OCI-LY1 (cell line): ENCODE results near the gene TRPM3.

Source experiments
- H2AFZ ChIP-seq: fragments of 200-600 bp; sonication (generic), shearing (Covaris generic); 2 replicates; pipeline ENCODE4 v1.6.0; 2014; ENCODE audit warnings: antibody characterized with exemption, mild to moderate bottlenecking, low read length
- H3F3A ChIP-seq: fragments of 200-600 bp; sonication (generic), shearing (Covaris generic); 2 replicates; pipeline ENCODE4 v1.6.0; 2014; ENCODE audit warnings: mild to moderate bottlenecking, antibody characterized with exemption, low read length, moderate library complexity; ENCODE audit not compliant: insufficient read depth
- H3K27ac ChIP-seq: fragments of 200-600 bp; sonication (generic); 2 replicates; pipeline ENCODE4 v1.5.1; 2014; ENCODE audit warnings: low read length, mixed run types, mild to moderate bottlenecking, low read depth; ENCODE audit not compliant: poor library complexity, severe bottlenecking
- H3K27me3 ChIP-seq: fragments of 200-600 bp; sonication (generic); 2 replicates; pipeline ENCODE4 v1.6.0; 2014; ENCODE audit warnings: antibody characterized with exemption, mild to moderate bottlenecking, low read length, moderate library complexity; ENCODE audit not compliant: insufficient read depth
- H3K36me3 ChIP-seq: fragments of 200-600 bp; sonication (generic); 2 replicates; pipeline ENCODE4 v1.6.1; 2014; ENCODE audit warnings: mild to moderate bottlenecking, antibody characterized with exemption, low read length, moderate library complexity, mixed read lengths; ENCODE audit not compliant: insufficient read depth
- H3K4me1 ChIP-seq: fragments of 200-600 bp; sonication (generic); 2 replicates; pipeline ENCODE4 v1.5.1; 2014; ENCODE audit warnings: mild to moderate bottlenecking, low read length, moderate library complexity; ENCODE audit not compliant: insufficient read depth, severe bottlenecking
- H3K4me2 ChIP-seq: fragments of 200-600 bp; sonication (generic), shearing (Covaris generic); 2 replicates; pipeline ENCODE4 v1.6.1; 2014; ENCODE audit warnings: low read length
- H3K4me3 ChIP-seq: fragments of 200-600 bp; sonication (generic); 2 replicates; pipeline ENCODE4 v1.5.1; 2014; ENCODE audit warnings: low read length, low read depth, mild to moderate bottlenecking, mixed read lengths; ENCODE audit not compliant: poor library complexity, severe bottlenecking
- H3K79me2 ChIP-seq: fragments of 200-600 bp; shearing (Covaris generic); 2 replicates; pipeline ENCODE4 v1.6.1; 2016; ENCODE audit warnings: mixed run types, low read length, mixed read lengths; ENCODE audit not compliant: insufficient read depth
- H3K9ac ChIP-seq: fragments of 200-600 bp; sonication (generic), shearing (Covaris generic); 2 replicates; pipeline ENCODE4 v1.6.1; 2014; ENCODE audit warnings: mild to moderate bottlenecking, low read length, mixed read lengths
- H3K9me2 ChIP-seq: fragments of 200-600 bp; sonication (generic), shearing (Covaris generic); 2 replicates; pipeline ENCODE4 v1.6.1; 2014; ENCODE audit warnings: low read depth, mild to moderate bottlenecking, low read length, mixed read lengths
- H3K9me3 ChIP-seq: fragments of 200-600 bp; shearing (Covaris generic); 2 replicates; pipeline ENCODE4 v1.6.1; 2014; ENCODE audit warnings: low read length, mixed read lengths
- H4K20me1 ChIP-seq: fragments of 200-600 bp; sonication (generic), shearing (Covaris generic); 2 replicates; pipeline ENCODE4 v1.6.0; 2016; ENCODE audit warnings: mild to moderate bottlenecking, low read length; ENCODE audit not compliant: insufficient read depth
- EZH2 ChIP-seq: fragments of 200-600 bp; sonication (generic), shearing (Covaris generic); IDR thresholded peaks from 2 replicates; pipeline ENCODE4 v1.8.0; 2017; ENCODE audit warnings: borderline replicate concordance, mixed run types, mild to moderate bottlenecking, antibody characterized with exemption, low read length, moderate library complexity, mixed read lengths
- TF ChIP-seq, protein P1 (sequence below): fragments of 200-600 bp; sonication (generic), shearing (Covaris generic); IDR thresholded peaks from 2 replicates; pipeline ENCODE4 v1.5.1; 2017; ENCODE audit warnings: mild to moderate bottlenecking, antibody characterized with exemption, low read length, moderate library complexity, mixed read lengths

Gene TRPM3

DNA sequence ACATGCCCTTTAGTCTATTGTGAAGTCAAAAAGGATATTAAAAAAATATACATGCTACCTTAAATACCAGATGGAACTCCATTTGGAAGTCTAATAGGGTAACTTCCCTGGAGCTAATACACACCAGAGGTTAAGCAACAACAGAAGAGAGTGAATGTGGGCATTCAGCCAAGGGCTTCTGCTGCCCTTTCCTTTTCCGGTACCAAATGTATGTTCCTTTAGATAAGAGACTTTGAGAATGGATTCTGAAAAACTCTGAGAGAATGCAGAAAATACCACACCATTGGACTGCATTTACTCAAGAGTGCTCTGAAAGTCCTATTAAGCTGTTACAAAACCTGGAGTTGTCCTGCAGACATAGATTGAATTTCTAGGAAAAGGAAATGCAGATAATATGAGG, 23.8 kb upstream of the TRPM3 start:
- no peak overlapping the region for H2AFZ ChIP-seq
- no peaks in the 10 kb centered on the region for H3K79me2 ChIP-seq
- no peaks in the 10 kb centered on the region for H3K9me2 ChIP-seq
- TF ChIP-seq EZH2 = no peak
- TF ChIP-seq, protein P1, sequence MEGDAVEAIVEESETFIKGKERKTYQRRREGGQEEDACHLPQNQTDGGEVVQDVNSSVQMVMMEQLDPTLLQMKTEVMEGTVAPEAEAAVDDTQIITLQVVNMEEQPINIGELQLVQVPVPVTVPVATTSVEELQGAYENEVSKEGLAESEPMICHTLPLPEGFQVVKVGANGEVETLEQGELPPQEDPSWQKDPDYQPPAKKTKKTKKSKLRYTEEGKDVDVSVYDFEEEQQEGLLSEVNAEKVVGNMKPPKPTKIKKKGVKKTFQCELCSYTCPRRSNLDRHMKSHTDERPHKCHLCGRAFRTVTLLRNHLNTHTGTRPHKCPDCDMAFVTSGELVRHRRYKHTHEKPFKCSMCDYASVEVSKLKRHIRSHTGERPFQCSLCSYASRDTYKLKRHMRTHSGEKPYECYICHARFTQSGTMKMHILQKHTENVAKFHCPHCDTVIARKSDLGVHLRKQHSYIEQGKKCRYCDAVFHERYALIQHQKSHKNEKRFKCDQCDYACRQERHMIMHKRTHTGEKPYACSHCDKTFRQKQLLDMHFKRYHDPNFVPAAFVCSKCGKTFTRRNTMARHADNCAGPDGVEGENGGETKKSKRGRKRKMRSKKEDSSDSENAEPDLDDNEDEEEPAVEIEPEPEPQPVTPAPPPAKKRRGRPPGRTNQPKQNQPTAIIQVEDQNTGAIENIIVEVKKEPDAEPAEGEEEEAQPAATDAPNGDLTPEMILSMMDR = no peak
- H3K36me3 ChIP-seq = no peaks in the 10 kb centered on the region
- no peak overlapping the region for H3K4me3 ChIP-seq
- no peak overlapping the region for H3K27ac ChIP-seq
- no peaks in the 10 kb centered on the region for H3K27me3 ChIP-seq
- H3K4me1 ChIP-seq = no peaks in the 10 kb centered on the region
- no peaks in the 10 kb centered on the region for H3F3A ChIP-seq
- no peaks in the 10 kb centered on the region for H3K9me3 ChIP-seq
- H4K20me1 ChIP-seq = no peaks in the 10 kb centered on the region
- H3K9ac ChIP-seq = no peak overlapping the region
- H3K4me2 ChIP-seq = no peak overlapping the region

DNA sequence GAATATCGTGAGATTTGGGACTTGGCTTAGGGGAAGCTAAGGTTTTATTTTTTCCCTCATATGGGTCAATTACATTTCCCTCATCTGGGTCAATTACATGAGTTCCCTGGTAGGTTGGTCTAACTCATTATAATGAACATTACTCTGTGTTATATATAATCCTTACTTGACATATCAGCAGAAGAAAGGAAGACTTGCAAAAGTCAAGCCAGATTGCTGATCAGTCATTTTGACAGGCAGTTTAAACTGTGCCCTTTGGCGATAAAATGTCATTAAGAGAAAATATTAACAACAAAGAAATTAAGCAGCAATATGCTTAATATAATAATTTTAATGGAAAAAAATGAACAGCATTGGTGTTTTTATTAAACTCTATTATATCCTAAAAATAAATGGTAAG, 23.1 kb upstream of the TRPM3 start:
- no peak overlapping the region for H2AFZ ChIP-seq
- no peaks in the 10 kb centered on the region for H3K36me3 ChIP-seq

DNA sequence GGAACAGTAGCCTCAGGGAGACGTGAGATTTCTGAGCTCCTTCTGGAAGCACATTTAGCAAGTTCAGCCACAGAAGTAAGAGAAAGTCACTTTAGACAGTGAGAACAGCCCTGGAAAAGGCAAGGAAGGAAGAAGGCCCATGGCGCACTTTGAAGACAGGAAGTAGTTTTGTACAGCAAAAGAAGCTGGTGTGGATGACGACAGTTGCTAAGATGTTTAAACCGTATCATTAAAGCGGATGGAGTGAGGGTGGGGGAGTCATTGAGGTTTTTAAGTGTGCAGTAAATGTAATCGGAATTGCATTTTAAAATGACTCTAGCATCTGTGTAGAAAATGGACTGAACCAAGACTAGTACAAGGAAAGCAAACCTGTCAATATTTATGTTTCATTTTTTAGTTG, 15.3 kb upstream of the TRPM3 start:
- Histone ChIP-seq H3K9me3 (no peaks in the 10 kb centered on the region), H3K4me1 (no peaks in the 10 kb centered on the region), H2AFZ (no peak overlapping the region), H3K9me2 (no peaks in the 10 kb centered on the region), H3K9ac (no peak overlapping the region), H3K4me3 (no peak overlapping the region), H3K4me2 (no peak overlapping the region), H3K36me3 (no peaks in the 10 kb centered on the region), H4K20me1 (no peaks in the 10 kb centered on the region), H3K27ac (no peak overlapping the region), H3F3A (no peaks in the 10 kb centered on the region), H3K27me3 (no peaks in the 10 kb centered on the region), H3K79me2 (no peaks in the 10 kb centered on the region)
- no peak for TF ChIP-seq EZH2
- TF ChIP-seq, protein P1 = no peak

More for the DNA sequence above, 23.1 kb upstream of the TRPM3 start:
- Histone ChIP-seq H3K4me1 (no peaks in the 10 kb centered on the region), H3K9ac (no peak overlapping the region), H4K20me1 (no peaks in the 10 kb centered on the region), H3K4me2 (no peak overlapping the region), H3K27me3 (no peaks in the 10 kb centered on the region), H3K79me2 (no peaks in the 10 kb centered on the region), H3K9me2 (no peaks in the 10 kb centered on the region), H3K27ac (no peak overlapping the region), H3K9me3 (no peaks in the 10 kb centered on the region), H3F3A (no peaks in the 10 kb centered on the region), H3K4me3 (no peak overlapping the region)
- no peak for TF ChIP-seq EZH2
- TF ChIP-seq, protein P1 = no peak
